ENCODE data around the gene SCN2B. TPM values are rescaled to one million over a fixed set of nuclear protein-coding genes. Genes with fewer than 3 reads are reported as not detected.

The SCN2B gene
- total and polyA plus RNA-seq, 2 of the 13 experiments (the other 11 are each of a cell fraction or from before 2014, with no cell fraction given), result 0.01 to 0.02 TPM

DNA sequence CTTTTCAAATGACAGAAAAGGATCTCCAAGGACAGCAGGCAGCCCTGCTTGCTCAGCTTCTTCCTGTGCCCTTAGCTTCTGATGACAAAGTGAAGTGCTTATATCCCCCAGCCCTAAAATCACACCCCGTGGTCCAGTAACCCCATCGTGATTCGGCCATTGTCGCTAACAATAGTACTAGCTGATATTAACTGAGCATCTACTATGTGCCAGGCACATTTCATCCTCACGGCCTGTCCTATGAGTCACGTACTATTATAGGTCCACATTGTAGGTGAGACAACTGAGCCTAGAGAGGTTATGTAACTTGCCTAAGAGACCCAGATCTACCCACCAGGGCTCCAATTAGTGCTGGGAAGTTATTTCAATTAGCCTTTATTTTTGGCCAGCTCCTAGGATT is 29.9 kb downstream of the SCN2B start (continued):
- TF ChIP-seq, protein P1, sequence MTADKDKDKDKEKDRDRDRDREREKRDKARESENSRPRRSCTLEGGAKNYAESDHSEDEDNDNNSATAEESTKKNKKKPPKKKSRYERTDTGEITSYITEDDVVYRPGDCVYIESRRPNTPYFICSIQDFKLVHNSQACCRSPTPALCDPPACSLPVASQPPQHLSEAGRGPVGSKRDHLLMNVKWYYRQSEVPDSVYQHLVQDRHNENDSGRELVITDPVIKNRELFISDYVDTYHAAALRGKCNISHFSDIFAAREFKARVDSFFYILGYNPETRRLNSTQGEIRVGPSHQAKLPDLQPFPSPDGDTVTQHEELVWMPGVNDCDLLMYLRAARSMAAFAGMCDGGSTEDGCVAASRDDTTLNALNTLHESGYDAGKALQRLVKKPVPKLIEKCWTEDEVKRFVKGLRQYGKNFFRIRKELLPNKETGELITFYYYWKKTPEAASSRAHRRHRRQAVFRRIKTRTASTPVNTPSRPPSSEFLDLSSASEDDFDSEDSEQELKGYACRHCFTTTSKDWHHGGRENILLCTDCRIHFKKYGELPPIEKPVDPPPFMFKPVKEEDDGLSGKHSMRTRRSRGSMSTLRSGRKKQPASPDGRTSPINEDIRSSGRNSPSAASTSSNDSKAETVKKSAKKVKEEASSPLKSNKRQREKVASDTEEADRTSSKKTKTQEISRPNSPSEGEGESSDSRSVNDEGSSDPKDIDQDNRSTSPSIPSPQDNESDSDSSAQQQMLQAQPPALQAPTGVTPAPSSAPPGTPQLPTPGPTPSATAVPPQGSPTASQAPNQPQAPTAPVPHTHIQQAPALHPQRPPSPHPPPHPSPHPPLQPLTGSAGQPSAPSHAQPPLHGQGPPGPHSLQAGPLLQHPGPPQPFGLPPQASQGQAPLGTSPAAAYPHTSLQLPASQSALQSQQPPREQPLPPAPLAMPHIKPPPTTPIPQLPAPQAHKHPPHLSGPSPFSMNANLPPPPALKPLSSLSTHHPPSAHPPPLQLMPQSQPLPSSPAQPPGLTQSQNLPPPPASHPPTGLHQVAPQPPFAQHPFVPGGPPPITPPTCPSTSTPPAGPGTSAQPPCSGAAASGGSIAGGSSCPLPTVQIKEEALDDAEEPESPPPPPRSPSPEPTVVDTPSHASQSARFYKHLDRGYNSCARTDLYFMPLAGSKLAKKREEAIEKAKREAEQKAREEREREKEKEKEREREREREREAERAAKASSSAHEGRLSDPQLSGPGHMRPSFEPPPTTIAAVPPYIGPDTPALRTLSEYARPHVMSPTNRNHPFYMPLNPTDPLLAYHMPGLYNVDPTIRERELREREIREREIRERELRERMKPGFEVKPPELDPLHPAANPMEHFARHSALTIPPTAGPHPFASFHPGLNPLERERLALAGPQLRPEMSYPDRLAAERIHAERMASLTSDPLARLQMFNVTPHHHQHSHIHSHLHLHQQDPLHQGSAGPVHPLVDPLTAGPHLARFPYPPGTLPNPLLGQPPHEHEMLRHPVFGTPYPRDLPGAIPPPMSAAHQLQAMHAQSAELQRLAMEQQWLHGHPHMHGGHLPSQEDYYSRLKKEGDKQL (CRISPR knock-in tag; IDR thresholded peaks at IDR 0.05; ENCODE audit: low read depth), result no peak
- TF ChIP-seq, protein P2, sequence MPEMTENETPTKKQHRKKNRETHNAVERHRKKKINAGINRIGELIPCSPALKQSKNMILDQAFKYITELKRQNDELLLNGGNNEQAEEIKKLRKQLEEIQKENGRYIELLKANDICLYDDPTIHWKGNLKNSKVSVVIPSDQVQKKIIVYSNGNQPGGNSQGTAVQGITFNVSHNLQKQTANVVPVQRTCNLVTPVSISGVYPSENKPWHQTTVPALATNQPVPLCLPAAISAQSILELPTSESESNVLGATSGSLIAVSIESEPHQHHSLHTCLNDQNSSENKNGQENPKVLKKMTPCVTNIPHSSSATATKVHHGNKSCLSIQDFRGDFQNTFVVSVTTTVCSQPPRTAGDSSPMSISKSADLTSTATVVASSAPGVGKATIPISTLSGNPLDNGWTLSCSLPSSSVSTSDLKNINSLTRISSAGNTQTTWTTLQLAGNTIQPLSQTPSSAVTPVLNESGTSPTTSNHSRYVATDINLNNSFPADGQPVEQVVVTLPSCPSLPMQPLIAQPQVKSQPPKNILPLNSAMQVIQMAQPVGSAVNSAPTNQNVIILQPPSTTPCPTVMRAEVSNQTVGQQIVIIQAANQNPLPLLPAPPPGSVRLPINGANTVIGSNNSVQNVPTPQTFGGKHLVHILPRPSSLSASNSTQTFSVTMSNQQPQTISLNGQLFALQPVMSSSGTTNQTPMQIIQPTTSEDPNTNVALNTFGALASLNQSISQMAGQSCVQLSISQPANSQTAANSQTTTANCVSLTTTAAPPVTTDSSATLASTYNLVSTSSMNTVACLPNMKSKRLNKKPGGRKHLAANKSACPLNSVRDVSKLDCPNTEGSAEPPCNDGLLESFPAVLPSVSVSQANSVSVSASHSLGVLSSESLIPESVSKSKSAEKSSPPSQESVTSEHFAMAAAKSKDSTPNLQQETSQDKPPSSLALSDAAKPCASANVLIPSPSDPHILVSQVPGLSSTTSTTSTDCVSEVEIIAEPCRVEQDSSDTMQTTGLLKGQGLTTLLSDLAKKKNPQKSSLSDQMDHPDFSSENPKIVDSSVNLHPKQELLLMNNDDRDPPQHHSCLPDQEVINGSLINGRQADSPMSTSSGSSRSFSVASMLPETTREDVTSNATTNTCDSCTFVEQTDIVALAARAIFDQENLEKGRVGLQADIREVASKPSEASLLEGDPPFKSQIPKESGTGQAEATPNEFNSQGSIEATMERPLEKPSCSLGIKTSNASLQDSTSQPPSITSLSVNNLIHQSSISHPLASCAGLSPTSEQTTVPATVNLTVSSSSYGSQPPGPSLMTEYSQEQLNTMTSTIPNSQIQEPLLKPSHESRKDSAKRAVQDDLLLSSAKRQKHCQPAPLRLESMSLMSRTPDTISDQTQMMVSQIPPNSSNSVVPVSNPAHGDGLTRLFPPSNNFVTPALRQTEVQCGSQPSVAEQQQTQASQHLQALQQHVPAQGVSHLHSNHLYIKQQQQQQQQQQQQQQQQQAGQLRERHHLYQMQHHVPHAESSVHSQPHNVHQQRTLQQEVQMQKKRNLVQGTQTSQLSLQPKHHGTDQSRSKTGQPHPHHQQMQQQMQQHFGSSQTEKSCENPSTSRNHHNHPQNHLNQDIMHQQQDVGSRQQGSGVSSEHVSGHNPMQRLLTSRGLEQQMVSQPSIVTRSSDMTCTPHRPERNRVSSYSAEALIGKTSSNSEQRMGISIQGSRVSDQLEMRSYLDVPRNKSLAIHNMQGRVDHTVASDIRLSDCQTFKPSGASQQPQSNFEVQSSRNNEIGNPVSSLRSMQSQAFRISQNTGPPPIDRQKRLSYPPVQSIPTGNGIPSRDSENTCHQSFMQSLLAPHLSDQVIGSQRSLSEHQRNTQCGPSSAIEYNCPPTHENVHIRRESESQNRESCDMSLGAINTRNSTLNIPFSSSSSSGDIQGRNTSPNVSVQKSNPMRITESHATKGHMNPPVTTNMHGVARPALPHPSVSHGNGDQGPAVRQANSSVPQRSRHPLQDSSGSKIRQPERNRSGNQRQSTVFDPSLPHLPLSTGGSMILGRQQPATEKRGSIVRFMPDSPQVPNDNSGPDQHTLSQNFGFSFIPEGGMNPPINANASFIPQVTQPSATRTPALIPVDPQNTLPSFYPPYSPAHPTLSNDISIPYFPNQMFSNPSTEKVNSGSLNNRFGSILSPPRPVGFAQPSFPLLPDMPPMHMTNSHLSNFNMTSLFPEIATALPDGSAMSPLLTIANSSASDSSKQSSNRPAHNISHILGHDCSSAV (CRISPR knock-in tag; IDR thresholded peaks at IDR 0.05; ENCODE audit: borderline replicate concordance), result no peak
- no peak for TF ChIP-seq KLF11 (CRISPR knock-in tag; IDR thresholded peaks at IDR 0.05)
- TF ChIP-seq, protein P3, sequence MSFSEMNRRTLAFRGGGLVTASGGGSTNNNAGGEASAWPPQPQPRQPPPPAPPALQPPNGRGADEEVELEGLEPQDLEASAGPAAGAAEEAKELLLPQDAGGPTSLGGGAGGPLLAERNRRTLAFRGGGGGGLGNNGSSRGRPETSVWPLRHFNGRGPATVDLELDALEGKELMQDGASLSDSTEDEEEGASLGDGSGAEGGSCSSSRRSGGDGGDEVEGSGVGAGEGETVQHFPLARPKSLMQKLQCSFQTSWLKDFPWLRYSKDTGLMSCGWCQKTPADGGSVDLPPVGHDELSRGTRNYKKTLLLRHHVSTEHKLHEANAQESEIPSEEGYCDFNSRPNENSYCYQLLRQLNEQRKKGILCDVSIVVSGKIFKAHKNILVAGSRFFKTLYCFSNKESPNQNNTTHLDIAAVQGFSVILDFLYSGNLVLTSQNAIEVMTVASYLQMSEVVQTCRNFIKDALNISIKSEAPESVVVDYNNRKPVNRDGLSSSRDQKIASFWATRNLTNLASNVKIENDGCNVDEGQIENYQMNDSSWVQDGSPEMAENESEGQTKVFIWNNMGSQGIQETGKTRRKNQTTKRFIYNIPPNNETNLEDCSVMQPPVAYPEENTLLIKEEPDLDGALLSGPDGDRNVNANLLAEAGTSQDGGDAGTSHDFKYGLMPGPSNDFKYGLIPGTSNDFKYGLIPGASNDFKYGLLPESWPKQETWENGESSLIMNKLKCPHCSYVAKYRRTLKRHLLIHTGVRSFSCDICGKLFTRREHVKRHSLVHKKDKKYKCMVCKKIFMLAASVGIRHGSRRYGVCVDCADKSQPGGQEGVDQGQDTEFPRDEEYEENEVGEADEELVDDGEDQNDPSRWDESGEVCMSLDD (CRISPR knock-in tag; IDR thresholded peaks at IDR 0.05; ENCODE audit: borderline replicate concordance), result no peak
- no peak for TF ChIP-seq MIER2 (CRISPR knock-in tag; IDR thresholded peaks at IDR 0.05)
- TF ChIP-seq TEAD2 (CRISPR knock-in tag; IDR thresholded peaks at IDR 0.05), result no peak
- TF ChIP-seq, protein P4, sequence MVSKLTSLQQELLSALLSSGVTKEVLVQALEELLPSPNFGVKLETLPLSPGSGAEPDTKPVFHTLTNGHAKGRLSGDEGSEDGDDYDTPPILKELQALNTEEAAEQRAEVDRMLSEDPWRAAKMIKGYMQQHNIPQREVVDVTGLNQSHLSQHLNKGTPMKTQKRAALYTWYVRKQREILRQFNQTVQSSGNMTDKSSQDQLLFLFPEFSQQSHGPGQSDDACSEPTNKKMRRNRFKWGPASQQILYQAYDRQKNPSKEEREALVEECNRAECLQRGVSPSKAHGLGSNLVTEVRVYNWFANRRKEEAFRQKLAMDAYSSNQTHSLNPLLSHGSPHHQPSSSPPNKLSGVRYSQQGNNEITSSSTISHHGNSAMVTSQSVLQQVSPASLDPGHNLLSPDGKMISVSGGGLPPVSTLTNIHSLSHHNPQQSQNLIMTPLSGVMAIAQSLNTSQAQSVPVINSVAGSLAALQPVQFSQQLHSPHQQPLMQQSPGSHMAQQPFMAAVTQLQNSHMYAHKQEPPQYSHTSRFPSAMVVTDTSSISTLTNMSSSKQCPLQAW (CRISPR knock-in tag; IDR thresholded peaks at IDR 0.05), result no peak
- no peak for TF ChIP-seq POLR2A (IDR thresholded peaks at IDR 0.05; ENCODE audit: insufficient read depth in 1 of 2, low read depth in 2 of 2, low read length in 2 of 2)
- TF ChIP-seq, protein P5, sequence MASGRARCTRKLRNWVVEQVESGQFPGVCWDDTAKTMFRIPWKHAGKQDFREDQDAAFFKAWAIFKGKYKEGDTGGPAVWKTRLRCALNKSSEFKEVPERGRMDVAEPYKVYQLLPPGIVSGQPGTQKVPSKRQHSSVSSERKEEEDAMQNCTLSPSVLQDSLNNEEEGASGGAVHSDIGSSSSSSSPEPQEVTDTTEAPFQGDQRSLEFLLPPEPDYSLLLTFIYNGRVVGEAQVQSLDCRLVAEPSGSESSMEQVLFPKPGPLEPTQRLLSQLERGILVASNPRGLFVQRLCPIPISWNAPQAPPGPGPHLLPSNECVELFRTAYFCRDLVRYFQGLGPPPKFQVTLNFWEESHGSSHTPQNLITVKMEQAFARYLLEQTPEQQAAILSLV (CRISPR knock-in tag; IDR thresholded peaks at IDR 0.05; ENCODE audit: borderline replicate concordance), result no peak
- no peak for TF ChIP-seq ZNF746 (CRISPR knock-in tag; IDR thresholded peaks at IDR 0.05)
